Stomach (tissue), 9 donors: Measurements from ENCODE around the gene PKHD1. TPM values are rescaled to one million over a fixed set of nuclear protein-coding genes. Genes with fewer than 3 reads are reported as not detected.

Source experiments
- DNase-seq, 2 donors: peaks; one replicate each; pipeline versions ENCODE4 v3.0.0 to v3.0.0-alpha.2; 2013 to 2019
- H3K27ac ChIP-seq, 5 donors: fragments of 200-600 bp in 4 of 5; sonication (generic) in 4 of 5; one replicate each; pipeline ENCODE4 v1.5.1; 2013 to 2019; ENCODE audit warnings: mild to moderate bottlenecking in 1 of 5, moderate library complexity in 1 of 5
- H3K27me3 ChIP-seq, 3 donors: fragments of 200-600 bp; sonication (generic); one replicate each; pipeline ENCODE4 v1.5.1; 2017 to 2019; ENCODE audit warnings: mixed run types in 1 of 3
- H3K36me3 ChIP-seq, 4 donors: fragments of 200-600 bp; sonication (generic); 1 replicate in 3 of 4; 2 replicates in 1 of 4; pipeline ENCODE4 v1.5.1; 2016 to 2019
- H3K4me1 ChIP-seq, 4 donors: fragments of 200-600 bp; sonication (generic); one replicate each; pipeline ENCODE4 v1.5.1; 2016 to 2019
- H3K4me3 ChIP-seq, 4 donors: fragments of 200-600 bp; sonication (generic) in 3 of 4; one replicate each; pipeline ENCODE4 v1.5.1; 2016 to 2019; ENCODE audit warnings: mild to moderate bottlenecking in 1 of 4
- H3K9me3 ChIP-seq, 4 donors: fragments of 200-600 bp; sonication (generic); one replicate each; pipeline ENCODE4 v1.5.1; 2016 to 2019
- EP300 ChIP-seq: sonication (generic); formaldehyde crosslinking; IDR thresholded peaks from one replicate; pipeline ENCODE4 v1.6.1; 2017; ENCODE audit warnings: antibody characterized with exemption
- POLR2A ChIP-seq, 4 donors: fragments of 450-650 bp; IDR thresholded peaks; one replicate each; pipeline ENCODE4 v1.6.1; 2016; ENCODE audit warnings: antibody characterized with exemption in 4 of 4, control low read depth in 2 of 4, mild to moderate bottlenecking in 1 of 4, moderate library complexity in 1 of 4
- POLR2AphosphoS5 ChIP-seq, 3 donors: sonication (generic); formaldehyde crosslinking; IDR thresholded peaks; one replicate each; pipeline ENCODE4 v1.6.1; 2016; ENCODE audit warnings: antibody characterized with exemption in 3 of 3
- WGBS, 5 donors: extraction: QIAGEN DNeasy Blood & Tissue Kit in 3 of 5; methylation state at CpG; one replicate each; pipeline versions ENCODE4 v1.1.5 to v1.1.7; 2013 to 2018; 5-methylcytosine and 5-hydroxymethylcytosine counted together
- intact Hi-C: fragments of 100-400 bp; cut with DNase I; formaldehyde crosslinking; loops from one replicate; pipeline ENCODE4 v1.15.1; 2023; ENCODE audit warnings: low total_unique reads
- polyA plus RNA-seq, 3 donors: library from polyadenylated mRNA; stranded (reverse); fragments of 200-250 nt; gene quantifications; one replicate each; pipeline ENCODE4 v1.2.3, GENCODE V29; 2013
- total RNA-seq, 5 donors: library from RNA; depleted of rRNA; stranded (reverse); fragments of >200 nt; gene quantifications; one replicate each; pipeline versions ENCODE4 v1.1.0 to v1.2.3, GENCODE V29; 2014 to 2016
- TF ChIP-seq, protein P1 (sequence below), 7 experiments: fragments of 450-650 bp in 4 of 7; fragments of 200-600 bp in 3 of 7; sonication (generic) in 3 of 7; IDR thresholded peaks; one replicate each; pipeline ENCODE4 v1.5.1; 2016 to 2019; ENCODE audit warnings: antibody characterized with exemption in 7 of 7, control low read depth in 2 of 7, mild to moderate bottlenecking in 1 of 7
- donor health status: healthy with polysubstance abuse.
- donor health status: Bipolar disorder and iron deficiency.
- donor health status: healthy.

The PKHD1 gene
- total and polyA plus RNA-seq, 8 donors, result 0.19 to 19.2 (median 4.6) TPM; not detected in 2

DNA sequence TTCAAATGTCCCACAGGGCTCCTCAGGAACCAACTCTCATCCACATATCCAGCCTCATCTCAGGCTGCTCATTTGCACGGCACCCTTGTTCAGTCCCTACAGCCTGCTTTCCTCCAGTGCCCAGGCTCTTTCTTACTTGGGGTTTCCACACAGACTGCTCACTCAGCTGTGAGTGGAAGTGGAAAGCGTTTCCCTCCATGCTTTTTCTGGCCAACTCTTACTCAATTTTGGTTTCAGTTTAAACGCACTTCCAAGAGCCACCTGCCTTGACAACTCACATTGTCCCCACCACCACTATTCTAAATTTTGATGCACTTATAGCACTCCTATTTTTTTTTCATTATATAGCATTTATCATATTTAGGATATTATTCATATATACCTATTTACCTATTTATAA lies 367.1 kb downstream of the PKHD1 start:
- 89 to 96% (median 91%) methylated on average over 3 of the region's 3 CpGs for WGBS, 5 donors
- intact Hi-C loops, result no loop called here
- Histone ChIP-seq H3K27me3 (no peaks in the 10 kb centered on the region), H3K9me3 (no peaks in the 10 kb centered on the region), H3K4me1 (no peaks in the 10 kb centered on the region), H3K36me3 (no peaks in the 10 kb centered on the region), H3K4me3 (no peak overlapping the region), H3K27ac (no peak overlapping the region)
- TF ChIP-seq EP300, result no peak
- no peak for TF ChIP-seq POLR2A (IDR thresholded peaks at IDR 0.05)
- no peak for TF ChIP-seq POLR2AphosphoS5 (IDR thresholded peaks at IDR 0.05)
- TF ChIP-seq, protein P1, sequence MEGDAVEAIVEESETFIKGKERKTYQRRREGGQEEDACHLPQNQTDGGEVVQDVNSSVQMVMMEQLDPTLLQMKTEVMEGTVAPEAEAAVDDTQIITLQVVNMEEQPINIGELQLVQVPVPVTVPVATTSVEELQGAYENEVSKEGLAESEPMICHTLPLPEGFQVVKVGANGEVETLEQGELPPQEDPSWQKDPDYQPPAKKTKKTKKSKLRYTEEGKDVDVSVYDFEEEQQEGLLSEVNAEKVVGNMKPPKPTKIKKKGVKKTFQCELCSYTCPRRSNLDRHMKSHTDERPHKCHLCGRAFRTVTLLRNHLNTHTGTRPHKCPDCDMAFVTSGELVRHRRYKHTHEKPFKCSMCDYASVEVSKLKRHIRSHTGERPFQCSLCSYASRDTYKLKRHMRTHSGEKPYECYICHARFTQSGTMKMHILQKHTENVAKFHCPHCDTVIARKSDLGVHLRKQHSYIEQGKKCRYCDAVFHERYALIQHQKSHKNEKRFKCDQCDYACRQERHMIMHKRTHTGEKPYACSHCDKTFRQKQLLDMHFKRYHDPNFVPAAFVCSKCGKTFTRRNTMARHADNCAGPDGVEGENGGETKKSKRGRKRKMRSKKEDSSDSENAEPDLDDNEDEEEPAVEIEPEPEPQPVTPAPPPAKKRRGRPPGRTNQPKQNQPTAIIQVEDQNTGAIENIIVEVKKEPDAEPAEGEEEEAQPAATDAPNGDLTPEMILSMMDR (IDR thresholded peaks at IDR 0.05), result no peak
- DNase-seq, result no peak

DNA sequence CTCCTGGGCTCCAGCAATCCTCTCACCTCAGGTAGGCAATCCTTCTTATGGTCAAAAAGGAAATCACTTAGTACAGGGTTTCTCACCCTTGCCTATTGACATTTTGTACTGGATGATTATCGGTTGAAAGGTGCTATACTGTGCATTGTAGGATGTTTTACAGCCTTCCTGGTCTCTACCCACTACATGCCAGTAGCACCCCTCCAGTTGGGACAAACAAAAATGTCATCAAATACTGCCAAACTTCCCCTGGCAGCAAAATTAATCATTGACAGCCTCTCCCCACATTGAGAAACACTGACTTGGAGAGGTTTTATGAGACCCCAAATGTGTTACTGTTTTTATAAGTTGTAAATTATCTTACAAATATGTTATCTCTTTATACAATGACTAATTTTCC lies 368.1 kb downstream of the PKHD1 start:
- Histone ChIP-seq H3K36me3 (no peaks in the 10 kb centered on the region), H3K4me1 (no peaks in the 10 kb centered on the region), H3K9me3 (no peaks in the 10 kb centered on the region), H3K4me3 (no peak overlapping the region), H3K27me3 (no peaks in the 10 kb centered on the region), H3K27ac (no peak overlapping the region)
- intact Hi-C loops, result no loop called here
- DNase-seq, result no peak
- 71 to 100% (median 90%) methylated on average over 1 of the region's 1 CpG for WGBS, 5 donors
- TF ChIP-seq, protein P1 (IDR thresholded peaks at IDR 0.05), result no peak
- TF ChIP-seq POLR2A (IDR thresholded peaks at IDR 0.05) (no peak), POLR2AphosphoS5 (IDR thresholded peaks at IDR 0.05) (no peak), EP300 (no peak)

DNA sequence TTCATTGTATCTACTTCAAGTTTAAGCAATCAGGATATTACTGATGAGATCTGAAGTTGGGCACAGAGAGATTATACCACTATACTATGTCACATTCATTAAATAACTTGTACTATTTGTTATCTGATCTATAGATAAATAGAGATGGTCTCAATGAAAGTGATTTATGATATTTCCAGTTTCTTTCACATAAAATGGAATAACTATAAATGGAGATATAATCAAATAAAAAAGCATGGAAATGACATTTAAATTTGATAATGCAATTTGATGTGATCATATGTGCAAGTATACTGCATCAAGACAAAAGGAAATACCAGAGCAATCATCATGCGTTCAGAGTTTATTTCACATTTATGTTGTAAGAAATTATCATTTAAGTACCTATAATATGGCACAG lies 368.9 kb downstream of the PKHD1 start:
- Histone ChIP-seq H3K27ac (no peak overlapping the region), H3K9me3 (no peaks in the 10 kb centered on the region), H3K4me1 (no peaks in the 10 kb centered on the region), H3K27me3 (no peaks in the 10 kb centered on the region), H3K4me3 (no peak overlapping the region), H3K36me3 (no peaks in the 10 kb centered on the region)
- intact Hi-C loops, result no loop called here
- WGBS, 5 donors, result 77 to 97% (median 88%) methylated on average over 1 of the region's 1 CpG
- no peak for TF ChIP-seq POLR2AphosphoS5 (IDR thresholded peaks at IDR 0.05)
- TF ChIP-seq, protein P1 (IDR thresholded peaks at IDR 0.05), result no peak
- TF ChIP-seq EP300, result no peak
- no peak for TF ChIP-seq POLR2A (IDR thresholded peaks at IDR 0.05)
- DNase-seq, result no peak

DNA sequence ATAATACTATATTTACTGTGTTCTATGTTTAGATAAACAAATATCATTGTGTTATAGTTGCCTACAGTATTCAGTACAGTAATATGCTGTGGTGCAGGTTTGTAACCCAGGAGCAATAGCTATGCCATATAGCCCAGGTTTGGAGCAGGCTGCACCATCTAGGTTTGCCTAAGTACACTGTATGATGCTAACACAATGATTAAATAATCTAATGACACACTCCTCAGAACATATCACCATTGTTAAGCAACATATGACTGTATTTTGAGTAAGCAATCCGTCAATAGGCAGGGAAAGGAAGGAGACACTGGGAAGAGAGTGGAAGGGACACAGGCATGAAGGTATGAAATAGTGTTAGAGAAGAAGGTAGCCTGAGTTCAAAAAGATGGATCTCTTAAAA lies 369.9 kb downstream of the PKHD1 start:
- no peak for TF ChIP-seq EP300
- no peak for TF ChIP-seq POLR2AphosphoS5 (IDR thresholded peaks at IDR 0.05)
- TF ChIP-seq, protein P1 (IDR thresholded peaks at IDR 0.05), result no peak
- no peak for TF ChIP-seq POLR2A (IDR thresholded peaks at IDR 0.05)
- no peaks in the 10 kb centered on the region for H3K4me1 ChIP-seq
- no peaks in the 10 kb centered on the region for H3K27me3 ChIP-seq
- intact Hi-C loops, result no loop called here
- 81 to 93% (median 90%) methylated on average over 1 of the region's 1 CpG for WGBS, 5 donors
- H3K36me3 ChIP-seq, result no peaks in the 10 kb centered on the region
- H3K4me3 ChIP-seq, result no peak overlapping the region
- H3K9me3 ChIP-seq, result no peaks in the 10 kb centered on the region
- DNase-seq, result no peak
- H3K27ac ChIP-seq, result no peak overlapping the region
